GM12892 (cell line): ENCODE results near the gene GMFB.

Experiments
- POLR2A ChIP-seq: IDR thresholded peaks from 2 replicates; pipeline ENCODE4 v1.6.1; 2011; ENCODE audit warnings: low read depth, low read length, control low read depth
- POLR2AphosphoS5 ChIP-seq: IDR thresholded peaks from 2 replicates; pipeline ENCODE4 v1.6.1; 2011; ENCODE audit warnings: low read depth, low read length, control low read depth
- TAF1 ChIP-seq: IDR thresholded peaks from 2 replicates; pipeline ENCODE4 v1.6.1; 2011; ENCODE audit warnings: low read depth, mild to moderate bottlenecking, control low read depth, low read length, borderline replicate concordance

GRCh38 chr14:54450535-54450934 lies 38.2 kb downstream of the GMFB start:
- TF ChIP-seq POLR2AphosphoS5 (no peak), POLR2A (no peak), TAF1 (no peak)
